ENCODE data around the gene C2CD3.

Gene C2CD3

GRCh38 chr11:74057249-74058151 is 113.3 kb downstream of the C2CD3 start:
- DNase-seq: no peak

GRCh38 chr11:74055938-74056337 is 114.9 kb downstream of the C2CD3 start:
- no peak for DNase-seq

- DNase-seq: no peak
Measured at GRCh38 chr11:74050465-74050864, 120.3 kb downstream of the C2CD3 start.

GRCh38 chr11:74048993-74049392 is 121.8 kb downstream of the C2CD3 start:
- no peak for DNase-seq

GRCh38 chr11:74044538-74044937 is 126.3 kb downstream of the C2CD3 start:
- DNase-seq: no peak

- no peak for DNase-seq
Measured at GRCh38 chr11:74043450-74043849, 127.4 kb downstream of the C2CD3 start.

GRCh38 chr11:74037309-74037708 is 133.5 kb downstream of the C2CD3 start:
- DNase-seq: no peak

GRCh38 chr11:74035264-74035663 is 135.5 kb downstream of the C2CD3 start:
- DNase-seq: no peak

GRCh38 chr11:74033046-74033445 is 137.8 kb downstream of the C2CD3 start:
- no peak for DNase-seq

- DNase-seq: no peak
Measured at GRCh38 chr11:74030723-74031676, 139.8 kb downstream of the C2CD3 start.

GRCh38 chr11:74025467-74026166 is 145.2 kb downstream of the C2CD3 start:
- no peak for DNase-seq

GRCh38 chr11:74024261-74025029 is 146.4 kb downstream of the C2CD3 start:
- DNase-seq: no peak

- DNase-seq: no peak
Measured at GRCh38 chr11:74023276-74023675, 147.5 kb downstream of the C2CD3 start.

- DNase-seq: no peak
Measured at GRCh38 chr11:74022546-74022945, 148.3 kb downstream of the C2CD3 start.

- DNase-seq: no peak
Measured at GRCh38 chr11:74021998-74022397, 148.8 kb downstream of the C2CD3 start.

GRCh38 chr11:74020539-74020938 is 150.3 kb downstream of the C2CD3 start:
- DNase-seq: no peak

- no peak for DNase-seq
Measured at GRCh38 chr11:74019860-74020259, 150.9 kb downstream of the C2CD3 start.

- no peak for DNase-seq
Measured at GRCh38 chr11:74019104-74019738, 151.6 kb downstream of the C2CD3 start.

- no peak for DNase-seq
Measured at GRCh38 chr11:74018331-74019005, 152.3 kb downstream of the C2CD3 start.

GRCh38 chr11:74017631-74018030 is 153.2 kb downstream of the C2CD3 start:
- DNase-seq: no peak

Data from NCI-H1694 (cell line).